H1 (cell line): Measurements from ENCODE around the gene APC2. TPM values are rescaled to one million over a fixed set of nuclear protein-coding genes. Genes with fewer than 3 reads are reported as not detected.

Experiments used
- CTCF ChIA-PET: fragments of 300-600 bp; sonication (Branson Sonifier 250); formaldehyde crosslinking; loops from one replicate; lab custom pipeline; 2021; ENCODE audit not compliant: partially characterized antibody; lab: Charles Lee
- POLR2A ChIA-PET: fragments of 300-600 bp; sonication (Branson Sonifier 250); formaldehyde crosslinking; loops from one replicate; lab custom pipeline; 2021; ENCODE audit warnings: inconsistent platforms; ENCODE audit not compliant: partially characterized antibody; lab: Charles Lee
- DNase-seq, 2 experiments: peaks; one replicate each; pipeline versions ENCODE4 v3.0.0 to v3.0.0-alpha.2; 2010 to 2022; ENCODE audit warnings: low spot score in 2 of 2, low read depth in 1 of 2, mixed read lengths in 1 of 2
- FAIRE-seq: peaks from 2 replicates; lab custom pipeline; 2011; peaks lifted over from hg19 to GRCh38; lab: Jason Lieb, UNC
- H2AFZ ChIP-seq: 2 replicates; pipeline ENCODE4 v1.8.1; 2012; ENCODE audit warnings: low read length, inconsistent platforms
- H2AK5ac ChIP-seq: 2 replicates; pipeline ENCODE4 v1.6.1; 2013; ENCODE audit warnings: low read depth, low read length
- H2BK120ac ChIP-seq: replicated peaks from 2 replicates; pipeline ENCODE3; 2013; ENCODE audit warnings: low read depth, low read length, inconsistent platforms
- H2BK12ac ChIP-seq: 2 replicates; pipeline ENCODE4 v1.6.1; 2013; ENCODE audit warnings: low read depth, low read length
- H2BK15ac ChIP-seq: 2 replicates; pipeline ENCODE4 v1.6.1; 2013; ENCODE audit warnings: low read length
- H2BK20ac ChIP-seq: 2 replicates; pipeline ENCODE4 v1.6.1; 2013; ENCODE audit warnings: low read length
- H2BK5ac ChIP-seq: 2 replicates; pipeline ENCODE4 v1.6.1; 2013; ENCODE audit warnings: low read depth, low read length
- H3K14ac ChIP-seq: 2 replicates; pipeline ENCODE4 v1.6.1; 2013; ENCODE audit warnings: inconsistent platforms; ENCODE audit not compliant: insufficient read length
- H3K18ac ChIP-seq: 2 replicates; pipeline ENCODE4 v1.6.1; 2013; ENCODE audit warnings: low read length; ENCODE audit errors: extremely low read depth
- H3K23ac ChIP-seq: 2 replicates; pipeline ENCODE4 v1.6.1; 2013; ENCODE audit warnings: inconsistent platforms; ENCODE audit not compliant: insufficient read length
- H3K23me2 ChIP-seq: 2 replicates; pipeline ENCODE4 v1.6.1; 2013; ENCODE audit warnings: low read depth, low read length
- H3K27ac ChIP-seq: 2 replicates; pipeline ENCODE4 v1.6.1; 2011; ENCODE audit warnings: low read depth, low read length, inconsistent platforms
- H3K27me3 ChIP-seq, 4 experiments: replicated peaks in 1 of 4; 1 replicate in 1 of 4; 2 replicates in 3 of 4; pipeline versions ENCODE4 v1.6.1 to v1.8.1; 2011 to 2013; ENCODE audit warnings: low read length in 3 of 4, mild to moderate bottlenecking in 3 of 4, inconsistent platforms in 2 of 4, mixed read lengths in 2 of 4, moderate library complexity in 1 of 4; ENCODE audit not compliant: control insufficient read depth in 3 of 4, insufficient read depth in 3 of 4; ENCODE audit errors: extremely low read depth in 1 of 4
- H3K36me3 ChIP-seq, 4 experiments: 2 replicates each; pipeline versions ENCODE4 v1.6.1 to v1.8.1; 2011 to 2013; ENCODE audit warnings: mild to moderate bottlenecking in 4 of 4, low read length in 3 of 4, moderate library complexity in 2 of 4, control low read depth in 1 of 4, inconsistent platforms in 1 of 4; ENCODE audit not compliant: insufficient read depth in 4 of 4, control insufficient read depth in 2 of 4
- H3K4ac ChIP-seq: replicated peaks from 2 replicates; pipeline ENCODE3; 2013; ENCODE audit warnings: low read length, low read depth, mixed read lengths, inconsistent platforms; ENCODE audit not compliant: insufficient read length
- H3K4me1 ChIP-seq, 4 experiments: replicated peaks in 1 of 4; 1 replicate in 1 of 4; 2 replicates in 3 of 4; pipeline versions ENCODE4 v1.6.1 to v1.8.1; 2011 to 2013; ENCODE audit warnings: low read length in 3 of 4, inconsistent platforms in 2 of 4, mixed read lengths in 1 of 4; ENCODE audit not compliant: insufficient read depth in 4 of 4, control insufficient read depth in 3 of 4
- H3K4me2 ChIP-seq, 2 experiments: 2 replicates each; pipeline versions ENCODE4 v1.6.1 to v1.8.1; 2011 to 2013; ENCODE audit warnings: low read depth in 2 of 2, low read length in 2 of 2, control low read depth in 1 of 2, inconsistent platforms in 1 of 2, mild to moderate bottlenecking in 1 of 2; ENCODE audit not compliant: insufficient read depth in 1 of 2
- H3K4me3 ChIP-seq, 4 experiments: fragments of 200-600, 300-600 bp in 1 of 4; sonication (generic), shearing (Covaris generic), sonication (Bioruptor Twin) in 1 of 4; 2 replicates each; pipeline versions ENCODE4 v1.5.1 to v1.8.1; 2011 to 2016; ENCODE audit warnings: low read length in 4 of 4, low read depth in 3 of 4, control low read depth in 2 of 4, inconsistent platforms in 2 of 4, mild to moderate bottlenecking in 2 of 4, mixed read lengths in 1 of 4, moderate library complexity in 1 of 4; ENCODE audit not compliant: insufficient read depth in 2 of 4; ENCODE audit errors: extremely low read depth in 1 of 4
- H3K56ac ChIP-seq: replicated peaks from 2 replicates; pipeline ENCODE3; 2013; ENCODE audit warnings: low read depth, mild to moderate bottlenecking, mixed read lengths, low read length, inconsistent platforms; ENCODE audit not compliant: insufficient read length
- H3K79me1 ChIP-seq: 2 replicates; pipeline ENCODE4 v1.6.1; 2013; ENCODE audit warnings: low read depth, low read length, control low read depth
- H3K79me2 ChIP-seq, 2 experiments: 2 replicates each; pipeline versions ENCODE4 v1.6.1 to v1.8.1; 2012 to 2013; ENCODE audit warnings: low read length in 2 of 2, mild to moderate bottlenecking in 2 of 2, inconsistent platforms in 1 of 2; ENCODE audit not compliant: insufficient read depth in 2 of 2, control insufficient read depth in 1 of 2
- H3K9ac ChIP-seq, 4 experiments: replicated peaks in 1 of 4; 1 replicate in 1 of 4; 2 replicates in 3 of 4; pipeline versions ENCODE4 v1.6.1 to v1.8.1; 2011 to 2013; ENCODE audit warnings: low read depth in 3 of 4, low read length in 3 of 4, control low read depth in 2 of 4, mild to moderate bottlenecking in 2 of 4, moderate library complexity in 2 of 4, inconsistent platforms in 1 of 4; ENCODE audit errors: extremely low read depth in 1 of 4
- H3K9me3 ChIP-seq, 2 experiments: 2 replicates each; pipeline versions ENCODE4 v1.6.1 to v1.8.1; 2012 to 2013; ENCODE audit warnings: mild to moderate bottlenecking in 2 of 2, moderate library complexity in 2 of 2, control low read depth in 1 of 2, inconsistent platforms in 1 of 2, low read depth in 1 of 2, low read length in 1 of 2, mixed read lengths in 1 of 2; ENCODE audit not compliant: insufficient read depth in 2 of 2
- H4K20me1 ChIP-seq, 2 experiments: replicated peaks in 1 of 2; 2 replicates each; pipeline versions ENCODE3 to v1.8.1; 2011 to 2013; ENCODE audit warnings: inconsistent platforms in 2 of 2, low read length in 2 of 2, mild to moderate bottlenecking in 1 of 2; ENCODE audit not compliant: insufficient read depth in 2 of 2, control insufficient read depth in 1 of 2
- H4K5ac ChIP-seq: 2 replicates; pipeline ENCODE4 v1.6.1; 2013; ENCODE audit warnings: low read length, low read depth, mixed read lengths, inconsistent platforms; ENCODE audit not compliant: insufficient read length
- H4K8ac ChIP-seq: 2 replicates; pipeline ENCODE4 v1.8.0; 2013; ENCODE audit warnings: mild to moderate bottlenecking, moderate library complexity, low read length, inconsistent platforms; ENCODE audit not compliant: insufficient read depth; ENCODE audit errors: extremely low read depth
- H4K91ac ChIP-seq: replicated peaks from 2 replicates; pipeline ENCODE3; 2013; ENCODE audit warnings: low read length, mixed read lengths, inconsistent platforms; ENCODE audit not compliant: insufficient read length
- CTBP2 ChIP-seq: IDR thresholded peaks from 2 replicates; pipeline ENCODE4 v1.7.0; 2011; ENCODE audit warnings: borderline replicate concordance, mild to moderate bottlenecking, moderate library complexity, mixed read lengths, low read length; ENCODE audit not compliant: insufficient read depth, insufficient read length
- FOSL1 ChIP-seq: IDR thresholded peaks from 2 replicates; pipeline ENCODE4 v1.6.1; 2011; ENCODE audit warnings: mild to moderate bottlenecking, low read depth, low read length, moderate library complexity; ENCODE audit not compliant: insufficient read depth
- MAFK ChIP-seq: IDR thresholded peaks from 2 replicates; pipeline ENCODE4 v1.6.1; 2012; ENCODE audit warnings: low read depth, mild to moderate bottlenecking, improper control_type of control experiment, low read length
- TAF7 ChIP-seq: optimal IDR thresholded peaks from 2 replicates; pipeline ENCODE3; 2011; ENCODE audit warnings: low read depth, mild to moderate bottlenecking, inconsistent platforms, low read length, moderate library complexity, borderline replicate concordance
- TCF12 ChIP-seq: IDR thresholded peaks from 2 replicates; pipeline ENCODE4 v1.6.1; 2011; ENCODE audit warnings: low read depth, mild to moderate bottlenecking, low read length
- TEAD4 ChIP-seq: IDR thresholded peaks from 2 replicates; pipeline ENCODE4 v1.6.1; 2012; ENCODE audit warnings: low read depth, low read length, inconsistent platforms, mixed read lengths
- WGBS, 2 experiments: shearing (Covaris generic) in 1 of 2; methylation state at CpG; one replicate each; pipeline versions ENCODE4 v1.1.6 to v1.1.7; 2013 to 2015; ENCODE audit warnings: low lambda C conversion rate in 2 of 2, mixed read lengths in 2 of 2, inconsistent platforms in 1 of 2, low coverage in 1 of 2, missing lambda C conversion rate in 1 of 2; ENCODE audit not compliant: insufficient replicate concordance in 2 of 2, insufficient coverage in 1 of 2, insufficient read length in 1 of 2; ENCODE audit errors: extremely low coverage in 1 of 2, missing lambda C conversion rate in 1 of 2; 5-methylcytosine and 5-hydroxymethylcytosine counted together
- polyA plus RNA-seq, 7 experiments: library from polyadenylated mRNA; depleted of rRNA in 3 of 7; stranded (reverse) in 5 of 7; unstranded in 2 of 7; fragments of >200 nt in 5 of 7; fragments of 200-250 nt in 2 of 7; gene quantifications; 1 replicate in 5 of 7; 2 replicates in 1 of 7; 4 replicates in 1 of 7; pipeline versions ENCODE4 v1.2.1 to v1.2.3, GENCODE V29; 2011 to 2013; ENCODE audit warnings: missing spikeins in 2 of 7, mixed read lengths in 2 of 7
- total RNA-seq: library from RNA; stranded (reverse); fragmentation: NEBNext Ultra II Directional; extraction: Animal tissue kit (Norgen Biotek cat#: 25700); gene quantifications from 2 replicates; pipeline ENCODE4 v1.2.1, GENCODE V29; 2021
- TF ChIP-seq, protein P1 (sequence below): IDR thresholded peaks from 2 replicates; pipeline ENCODE4 v1.6.1; 2011; ENCODE audit warnings: low read length, improper control_type of control experiment
- TF ChIP-seq, protein P2 (sequence below): IDR thresholded peaks from 2 replicates; pipeline ENCODE4 v1.6.1; 2011; ENCODE audit warnings: low read depth, mild to moderate bottlenecking, low read length; ENCODE audit not compliant: insufficient read depth

The APC2 gene
- total and polyA plus RNA-seq, 2 of the 8 experiments (the other 6 are each of a cell fraction or from before 2014, with no cell fraction given): 1.3 to 4.1 TPM

DNA sequence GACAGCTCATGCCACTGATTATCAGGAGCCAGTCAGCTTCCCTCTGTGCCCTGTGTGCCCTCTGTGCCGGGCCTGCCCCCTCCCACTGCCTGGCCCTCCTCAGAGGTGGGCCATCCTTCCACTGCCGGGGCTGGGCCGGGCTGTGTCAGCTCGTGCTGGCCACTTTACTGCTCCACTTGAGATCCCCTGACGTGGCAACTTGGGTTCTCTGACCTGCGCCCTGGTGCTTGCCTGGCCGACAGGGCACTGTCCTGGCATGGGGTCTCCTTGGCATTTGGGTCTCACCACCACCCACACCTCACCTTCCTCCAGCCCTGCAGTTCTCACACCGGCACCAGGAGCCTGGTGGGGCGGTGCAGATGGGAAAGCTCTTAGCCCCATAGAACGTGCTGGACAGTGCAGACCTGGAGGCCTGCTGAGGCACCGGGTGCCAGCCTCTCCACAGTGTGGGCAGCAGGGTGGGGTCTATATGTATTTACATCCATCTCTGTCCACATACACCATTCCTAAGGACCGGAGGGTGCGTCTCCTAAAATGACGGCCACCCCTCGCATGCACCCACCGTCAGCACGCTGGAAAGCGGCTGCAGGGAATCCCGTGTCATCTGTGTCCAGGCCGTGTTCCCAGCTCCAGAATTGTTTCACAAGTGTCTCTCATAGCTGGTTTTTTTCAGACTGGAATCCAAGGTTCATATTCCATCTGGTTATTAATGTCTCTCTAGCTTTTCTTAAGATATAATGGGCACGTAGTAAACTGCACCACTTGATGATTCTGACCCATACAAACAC is 30.8 kb upstream of the APC2 start:
- H2BK5ac ChIP-seq: no peak overlapping the region; the same call in 1 of the 2 replicates
- CTCF ChIA-PET: interaction anchor here (0.7 to 1.5 kb wide), 2 partner anchors 61 to 762 kb away, joined by 3 to 4 read pairs; no protein-coding TSS in a partner anchor
- H4K91ac ChIP-seq: no peak overlapping the region
- H4K8ac ChIP-seq: peak overlapping the region; percentile 51; the same call in 1 of the 2 replicates
- FAIRE-seq (no peak), DNase-seq (no peak)
- peaks cover 25% of the 10 kb centered on the region for H3K79me1 ChIP-seq
- peaks cover 30 to 65% (median 47%) of the 10 kb centered on the region in 4 experiments for H3K36me3 ChIP-seq
- POLR2A ChIA-PET: interaction anchor here (0.7 to 1.2 kb wide), 4 partner anchors 10 to 53 kb away, joined by 3 to 5 read pairs (median 3); no protein-coding TSS in a partner anchor
- peaks cover 54 to 55% of the 10 kb centered on the region in 2 experiments for H4K20me1 ChIP-seq
- H2BK15ac ChIP-seq: no peak overlapping the region
- H3K4ac ChIP-seq: no peak overlapping the region
- H4K5ac ChIP-seq: no peak overlapping the region
- no peak overlapping the region for H3K27ac ChIP-seq
- no peak overlapping the region for H3K14ac ChIP-seq
- no peak overlapping the region for H2BK20ac ChIP-seq
- H2BK120ac ChIP-seq: no peak overlapping the region
- H3K23me2 ChIP-seq: peaks cover 2% of the 10 kb centered on the region; the same call in 1 of the 2 replicates
- no peaks in the 10 kb centered on the region for H3K9me3 ChIP-seq
- no peak overlapping the region for H2BK12ac ChIP-seq
- H3K27me3 ChIP-seq: no peaks in the 10 kb centered on the region
- no peak overlapping the region for H2AFZ ChIP-seq
- WGBS, 2 experiments: 94% methylated on average over 15 of the region's 21 CpGs; no CpG with 5 or more reads in 1 of the 2 experiments
- H3K18ac ChIP-seq: no peak overlapping the region
- no peak overlapping the region for H3K9ac ChIP-seq
- H3K4me1 ChIP-seq: peaks cover 8 to 28% (median 17%) of the 10 kb centered on the region in 4 experiments
- no peak overlapping the region for H2AK5ac ChIP-seq
- H3K4me3 ChIP-seq: no peak overlapping the region
- no peak for TF ChIP-seq TCF12
- TF ChIP-seq CTBP2: no peak
- TF ChIP-seq, protein P1, sequence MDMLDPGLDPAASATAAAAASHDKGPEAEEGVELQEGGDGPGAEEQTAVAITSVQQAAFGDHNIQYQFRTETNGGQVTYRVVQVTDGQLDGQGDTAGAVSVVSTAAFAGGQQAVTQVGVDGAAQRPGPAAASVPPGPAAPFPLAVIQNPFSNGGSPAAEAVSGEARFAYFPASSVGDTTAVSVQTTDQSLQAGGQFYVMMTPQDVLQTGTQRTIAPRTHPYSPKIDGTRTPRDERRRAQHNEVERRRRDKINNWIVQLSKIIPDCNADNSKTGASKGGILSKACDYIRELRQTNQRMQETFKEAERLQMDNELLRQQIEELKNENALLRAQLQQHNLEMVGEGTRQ: no peak
- no peak for TF ChIP-seq TEAD4
- no peak for TF ChIP-seq FOSL1
- TF ChIP-seq TAF7: no peak
- TF ChIP-seq MAFK: no peak
- TF ChIP-seq, protein P2, sequence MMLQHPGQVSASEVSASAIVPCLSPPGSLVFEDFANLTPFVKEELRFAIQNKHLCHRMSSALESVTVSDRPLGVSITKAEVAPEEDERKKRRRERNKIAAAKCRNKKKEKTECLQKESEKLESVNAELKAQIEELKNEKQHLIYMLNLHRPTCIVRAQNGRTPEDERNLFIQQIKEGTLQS: no peak
- no peak overlapping the region for H3K4me2 ChIP-seq
- H3K56ac ChIP-seq: no peak overlapping the region
- H3K79me2 ChIP-seq: peaks cover 29 to 92% of the 10 kb centered on the region in 2 experiments
- H3K23ac ChIP-seq: no peak overlapping the region
